NB4 (cell line): ENCODE results near the gene BCAR3.

Experiments used
- DNase-seq: peaks from one replicate; pipeline ENCODE4 v3.0.0; 2010; ENCODE audit warnings: low read depth
- H3K4me3 ChIP-seq: one replicate; pipeline ENCODE4 v1.5.1; 2011; ENCODE audit warnings: mild to moderate bottlenecking, low read depth, low read length, moderate library complexity
- MYC ChIP-seq: IDR thresholded peaks from 2 replicates; pipeline ENCODE4 v1.6.1; 2011; ENCODE audit warnings: low read depth, low read length
- POLR2A ChIP-seq: IDR thresholded peaks from 2 replicates; pipeline ENCODE4 v1.6.1; 2011; ENCODE audit warnings: mild to moderate bottlenecking; ENCODE audit not compliant: insufficient read length; ENCODE audit errors: extremely low read depth
- TF ChIP-seq, protein P1 (sequence below): IDR thresholded peaks from 2 replicates; pipeline ENCODE4 v1.6.1; 2011; ENCODE audit warnings: low read depth, low read length
- TF ChIP-seq, protein P2 (sequence below): IDR thresholded peaks from one replicate; pipeline ENCODE4 v1.5.1; 2012; ENCODE audit warnings: low read depth, low read length

Gene BCAR3

DNA sequence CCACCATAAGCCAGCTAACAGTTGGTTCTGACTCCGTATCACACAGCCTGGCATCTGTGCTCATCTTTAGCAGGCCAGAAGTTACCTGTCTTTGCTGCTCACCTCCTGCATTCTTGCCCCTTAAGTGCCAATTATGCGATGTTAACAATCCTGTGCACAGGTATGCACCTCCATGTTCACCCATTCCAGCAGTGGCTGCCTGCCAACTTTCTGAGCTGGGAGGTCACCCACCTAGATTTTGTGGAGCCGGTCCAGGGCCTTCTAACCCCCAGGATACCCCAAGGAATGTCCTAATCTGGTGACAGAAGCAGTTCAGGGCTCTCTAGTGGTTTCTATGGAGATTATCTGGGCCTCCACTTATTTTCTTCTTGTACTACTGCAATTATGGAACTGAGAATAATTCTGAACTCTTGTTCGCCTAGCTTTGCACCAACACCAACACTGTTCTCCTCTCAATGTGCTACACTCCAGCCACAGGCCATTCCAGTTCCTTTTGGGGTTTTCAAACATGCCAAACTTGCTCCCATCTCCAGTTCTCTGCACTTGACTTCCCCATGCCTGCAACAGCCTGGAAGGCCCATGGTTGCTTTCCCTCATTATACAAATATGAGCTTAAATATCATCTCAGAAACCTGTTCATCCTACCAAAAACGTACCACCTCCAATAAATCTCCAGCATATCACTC, 9.0 kb downstream of the BCAR3 start:
- no peak for DNase-seq
- no peak overlapping the region for H3K4me3 ChIP-seq
- no peak for TF ChIP-seq POLR2A
- TF ChIP-seq, protein P1, sequence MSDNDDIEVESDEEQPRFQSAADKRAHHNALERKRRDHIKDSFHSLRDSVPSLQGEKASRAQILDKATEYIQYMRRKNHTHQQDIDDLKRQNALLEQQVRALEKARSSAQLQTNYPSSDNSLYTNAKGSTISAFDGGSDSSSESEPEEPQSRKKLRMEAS = no peak
- TF ChIP-seq MYC = no peak
- TF ChIP-seq, protein P2, sequence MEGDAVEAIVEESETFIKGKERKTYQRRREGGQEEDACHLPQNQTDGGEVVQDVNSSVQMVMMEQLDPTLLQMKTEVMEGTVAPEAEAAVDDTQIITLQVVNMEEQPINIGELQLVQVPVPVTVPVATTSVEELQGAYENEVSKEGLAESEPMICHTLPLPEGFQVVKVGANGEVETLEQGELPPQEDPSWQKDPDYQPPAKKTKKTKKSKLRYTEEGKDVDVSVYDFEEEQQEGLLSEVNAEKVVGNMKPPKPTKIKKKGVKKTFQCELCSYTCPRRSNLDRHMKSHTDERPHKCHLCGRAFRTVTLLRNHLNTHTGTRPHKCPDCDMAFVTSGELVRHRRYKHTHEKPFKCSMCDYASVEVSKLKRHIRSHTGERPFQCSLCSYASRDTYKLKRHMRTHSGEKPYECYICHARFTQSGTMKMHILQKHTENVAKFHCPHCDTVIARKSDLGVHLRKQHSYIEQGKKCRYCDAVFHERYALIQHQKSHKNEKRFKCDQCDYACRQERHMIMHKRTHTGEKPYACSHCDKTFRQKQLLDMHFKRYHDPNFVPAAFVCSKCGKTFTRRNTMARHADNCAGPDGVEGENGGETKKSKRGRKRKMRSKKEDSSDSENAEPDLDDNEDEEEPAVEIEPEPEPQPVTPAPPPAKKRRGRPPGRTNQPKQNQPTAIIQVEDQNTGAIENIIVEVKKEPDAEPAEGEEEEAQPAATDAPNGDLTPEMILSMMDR = no peak

DNA sequence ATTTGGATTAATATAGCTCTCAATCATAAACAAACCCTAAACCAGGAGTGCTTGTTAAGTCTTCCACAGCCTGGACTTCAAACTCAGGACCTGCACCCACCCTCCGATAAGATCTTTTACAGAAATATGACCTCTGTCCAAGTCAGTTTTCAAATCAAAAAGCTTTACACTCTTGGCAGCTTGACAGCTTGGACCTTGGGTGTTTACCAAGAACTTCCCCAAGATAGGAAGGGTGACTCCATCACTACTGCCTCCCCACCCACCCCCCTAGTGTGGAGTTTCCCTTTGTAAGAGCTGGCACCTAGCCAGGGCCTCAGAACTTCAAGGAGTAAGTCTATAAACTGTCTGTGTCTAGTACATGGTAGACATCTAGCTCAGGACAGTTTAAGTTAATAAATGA, 9.6 kb downstream of the BCAR3 start:
- TF ChIP-seq, protein P2 = no peak
- TF ChIP-seq, protein P1 = no peak
- TF ChIP-seq MYC = no peak
- TF ChIP-seq POLR2A = no peak
- H3K4me3 ChIP-seq = no peak overlapping the region
- DNase-seq = no peak

DNA sequence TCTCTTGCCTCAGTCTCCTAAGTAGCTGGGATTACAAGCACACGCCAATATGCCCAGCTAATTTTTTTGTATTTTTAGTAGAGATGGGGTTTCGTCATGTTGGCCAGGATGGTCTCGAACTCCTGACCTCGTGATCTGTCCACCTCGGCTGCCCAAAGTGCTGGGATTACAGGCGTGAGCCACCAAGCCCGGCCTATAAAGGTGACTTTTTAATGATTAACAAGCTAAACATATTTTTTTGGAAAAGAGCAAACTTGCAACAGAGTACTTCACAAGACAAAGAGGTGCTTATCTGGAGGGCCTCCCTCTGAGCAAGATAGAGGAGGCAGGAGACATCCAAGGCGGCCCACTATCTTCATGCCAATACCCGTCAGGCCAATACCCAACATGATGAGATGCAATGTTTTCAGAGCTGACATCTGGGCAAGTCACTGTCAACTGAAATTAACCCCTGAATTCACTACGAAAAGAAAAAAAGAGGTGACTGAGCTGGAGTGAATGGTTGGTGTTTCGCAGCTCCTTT, 10.5 kb downstream of the BCAR3 start:
- no peak for DNase-seq
- H3K4me3 ChIP-seq = no peak overlapping the region
- TF ChIP-seq, protein P1 = no peak
- TF ChIP-seq, protein P2 = no peak
- TF ChIP-seq MYC (no peak), POLR2A (no peak)

DNA sequence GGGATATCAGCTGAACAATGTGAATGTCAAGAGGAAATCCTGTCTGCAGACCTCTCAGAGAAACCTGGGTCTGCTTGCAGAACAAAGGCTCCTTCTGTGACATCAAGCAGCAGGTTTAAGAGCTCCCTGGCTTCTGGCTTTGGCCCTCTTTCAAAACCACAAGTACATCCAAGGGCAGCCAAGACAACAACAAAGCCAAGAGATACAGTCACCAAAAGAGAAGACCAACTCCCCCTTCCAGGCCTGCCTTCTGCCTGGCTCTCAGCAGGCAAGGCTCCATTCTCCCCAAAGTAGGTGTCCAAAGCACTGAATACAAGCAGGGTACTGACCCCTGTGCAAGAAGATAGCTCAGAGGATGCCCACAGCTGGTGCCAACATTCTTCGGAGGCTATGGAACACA, 11.5 kb downstream of the BCAR3 start:
- H3K4me3 ChIP-seq = no peak overlapping the region
- TF ChIP-seq MYC (no peak), POLR2A (no peak)
- TF ChIP-seq, protein P2 = no peak
- TF ChIP-seq, protein P1 = no peak
- DNase-seq = no peak

DNA sequence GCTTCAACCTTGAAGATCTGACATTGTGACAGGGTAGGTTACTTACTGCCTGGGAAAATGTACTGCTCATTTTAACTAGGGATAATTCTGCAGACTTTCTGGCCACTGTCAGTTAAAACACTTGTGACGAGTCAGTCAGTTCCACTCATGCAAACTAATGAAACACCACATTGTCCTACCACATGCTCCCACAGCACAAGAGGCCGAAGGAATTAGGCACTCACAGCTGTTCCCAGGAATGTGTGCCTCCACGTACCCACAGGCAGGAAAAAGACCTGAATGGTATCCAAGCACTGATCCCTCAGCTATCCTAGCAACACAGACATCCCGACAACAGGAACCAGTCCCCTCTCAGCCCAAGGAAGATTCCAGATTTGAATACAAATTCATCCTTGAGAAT, 12.3 kb downstream of the BCAR3 start:
- no peak for DNase-seq
- TF ChIP-seq, protein P1 = no peak
- no peak for TF ChIP-seq MYC
- no peak for TF ChIP-seq POLR2A
- TF ChIP-seq, protein P2 = no peak
- no peak overlapping the region for H3K4me3 ChIP-seq

DNA sequence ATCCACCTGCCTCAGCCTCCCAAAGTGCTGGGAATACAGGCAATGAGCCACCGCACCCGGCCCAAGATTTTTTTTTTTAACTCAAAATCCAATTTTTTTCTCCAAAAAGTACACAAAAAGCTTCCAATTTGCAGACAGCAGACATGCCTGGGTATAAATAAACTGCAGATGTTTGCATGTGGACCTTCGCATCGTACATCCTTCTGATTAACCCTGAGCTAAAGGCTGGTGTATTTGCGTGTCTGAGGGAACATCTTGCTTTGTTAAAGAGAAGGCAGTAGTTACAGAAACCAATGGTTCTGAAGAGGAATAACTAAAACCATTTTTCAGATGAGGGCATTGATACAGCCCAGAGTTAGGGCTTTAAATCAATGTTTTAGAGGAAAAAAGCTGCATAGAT, 12.7 kb downstream of the BCAR3 start:
- H3K4me3 ChIP-seq = no peak overlapping the region
- no peak for TF ChIP-seq POLR2A
- DNase-seq = no peak
